Liver (tissue), 3 donors: ENCODE measurements around the gene MFAP2.

Source experiments
- GABPA ChIP-seq, 2 donors: IDR thresholded peaks in 1 of 2; conservative IDR thresholded peaks in 1 of 2; 2 replicates each; pipeline ENCODE4 v1.6.1; 2016; ENCODE audit warnings: antibody characterized with exemption in 2 of 2, mild to moderate bottlenecking in 1 of 2, moderate library complexity in 1 of 2
- JUND ChIP-seq, 2 donors: IDR thresholded peaks; 2 replicates each; pipeline ENCODE4 v1.6.1; 2016; ENCODE audit warnings: antibody characterized with exemption in 2 of 2
- RAD21 ChIP-seq, 2 donors: IDR thresholded peaks; 2 replicates each; pipeline ENCODE4 v1.6.1; 2016; ENCODE audit warnings: antibody characterized with exemption in 2 of 2, mild to moderate bottlenecking in 2 of 2
- SP1 ChIP-seq: IDR thresholded peaks from 2 replicates; pipeline ENCODE4 v1.6.1; 2018; ENCODE audit warnings: antibody characterized with exemption, mild to moderate bottlenecking
- TF ChIP-seq, protein P1 (sequence below): fragments of 150-350 bp; IDR thresholded peaks from 2 replicates; pipeline ENCODE4 v1.5.1; 2017; ENCODE audit warnings: improper control_type of control experiment, low read depth, low read length; ENCODE audit not compliant: missing input control
- donor health status: healthy.
- donor health status: healthy.

DNA sequence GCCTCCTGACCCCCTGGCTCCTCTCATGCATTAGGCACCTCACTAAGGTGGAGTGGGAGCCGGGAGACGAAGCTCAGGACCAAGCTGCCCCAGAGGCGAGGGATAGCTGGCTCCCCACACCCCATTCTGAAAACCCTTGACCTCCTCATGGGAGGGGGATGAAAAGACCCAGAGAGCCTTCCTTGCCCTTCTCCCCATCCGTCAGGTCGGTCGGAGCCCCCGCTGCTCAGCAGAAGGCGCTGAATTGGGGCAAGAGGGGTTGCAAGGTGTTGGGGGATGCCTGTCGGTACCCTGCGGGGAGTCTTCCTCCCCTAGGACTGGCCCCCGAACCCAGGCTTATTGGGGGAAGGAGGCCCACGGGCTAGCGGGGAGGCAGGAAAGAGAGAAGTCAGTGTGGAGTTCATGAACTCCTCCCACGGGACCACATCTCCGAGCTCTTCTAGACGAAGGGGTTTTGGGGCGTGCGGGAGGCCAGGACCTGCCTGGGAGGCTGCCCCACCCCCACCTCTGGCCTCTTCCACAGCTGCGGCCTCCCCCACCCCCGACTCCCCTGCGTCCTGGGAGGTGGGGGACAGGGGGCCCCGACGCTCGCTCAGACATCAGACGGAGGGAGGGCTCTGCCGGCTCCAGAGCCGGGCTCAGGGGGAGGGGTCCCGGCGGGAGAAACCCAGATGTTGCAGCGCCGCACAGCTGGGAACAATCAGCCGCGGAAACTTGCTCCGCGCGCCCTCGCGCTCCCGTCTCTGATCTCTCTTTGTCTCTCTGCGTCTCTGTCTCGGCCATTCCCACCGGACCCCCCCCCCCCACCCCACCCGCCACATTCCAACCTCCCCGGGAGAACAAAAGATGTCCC lies 719 bp downstream of the MFAP2 start:
- TF ChIP-seq, protein P1, sequence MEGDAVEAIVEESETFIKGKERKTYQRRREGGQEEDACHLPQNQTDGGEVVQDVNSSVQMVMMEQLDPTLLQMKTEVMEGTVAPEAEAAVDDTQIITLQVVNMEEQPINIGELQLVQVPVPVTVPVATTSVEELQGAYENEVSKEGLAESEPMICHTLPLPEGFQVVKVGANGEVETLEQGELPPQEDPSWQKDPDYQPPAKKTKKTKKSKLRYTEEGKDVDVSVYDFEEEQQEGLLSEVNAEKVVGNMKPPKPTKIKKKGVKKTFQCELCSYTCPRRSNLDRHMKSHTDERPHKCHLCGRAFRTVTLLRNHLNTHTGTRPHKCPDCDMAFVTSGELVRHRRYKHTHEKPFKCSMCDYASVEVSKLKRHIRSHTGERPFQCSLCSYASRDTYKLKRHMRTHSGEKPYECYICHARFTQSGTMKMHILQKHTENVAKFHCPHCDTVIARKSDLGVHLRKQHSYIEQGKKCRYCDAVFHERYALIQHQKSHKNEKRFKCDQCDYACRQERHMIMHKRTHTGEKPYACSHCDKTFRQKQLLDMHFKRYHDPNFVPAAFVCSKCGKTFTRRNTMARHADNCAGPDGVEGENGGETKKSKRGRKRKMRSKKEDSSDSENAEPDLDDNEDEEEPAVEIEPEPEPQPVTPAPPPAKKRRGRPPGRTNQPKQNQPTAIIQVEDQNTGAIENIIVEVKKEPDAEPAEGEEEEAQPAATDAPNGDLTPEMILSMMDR: no peak
- TF ChIP-seq RAD21 (IDR thresholded peaks at IDR 0.05): no peak
- TF ChIP-seq SP1: no peak
- no peak for TF ChIP-seq JUND (IDR thresholded peaks at IDR 0.05)
- TF ChIP-seq GABPA (IDR thresholded peaks at IDR 0.05 in 1 of 2, conservative IDR thresholded peaks at IDR 0.05 in 1 of 2): no peak
